Activated CD4-positive, alpha-beta memory T cell treated with anti-CD3 and anti-CD28 coated beads, Interleukin-2, amount 10 ng/mL, durations not matched to agents 7 days and 5 days (primary cell): Measurements from ENCODE around the gene GUK1. TPM values are rescaled to one million over a fixed set of nuclear protein-coding genes. Genes with fewer than 3 reads are reported as not detected.
A peak's percentile ranks its signal among the peaks of the same experiment; 100 is the strongest.
"Not testable (repeated sequence)": the region's sequence is repeated elsewhere in the genome, so short reads cannot be mapped to it uniquely, and the experiment has no call there.

Source experiments
- CTCF ChIA-PET: fragments of 350-600 bp; sonication (Branson Sonifier 250); formaldehyde crosslinking; loops from one replicate; lab custom pipeline; 2021; ENCODE audit warnings: antibody characterized with exemption, inconsistent platforms; lab: Charles Lee
- POLR2A ChIA-PET: fragments of 350-600 bp; sonication (Branson Sonifier 250); formaldehyde crosslinking; loops from one replicate; lab custom pipeline; 2021; ENCODE audit warnings: antibody characterized with exemption; lab: Charles Lee
- DNase-seq: peaks from one replicate; pipeline ENCODE4 v3.0.0-alpha.2; 2020
- H3K27ac Mint-ChIP-seq: one replicate; pipeline ENCODE4 v1.8.0; 2021; ENCODE audit warnings: mild to moderate bottlenecking, mixed read lengths
- H3K27me3 Mint-ChIP-seq: one replicate; pipeline ENCODE4 v1.8.0; 2021; ENCODE audit warnings: mixed read lengths
- H3K36me3 Mint-ChIP-seq: one replicate; pipeline ENCODE4 v1.8.0; 2021; ENCODE audit warnings: low read depth, mixed read lengths
- H3K4me1 Mint-ChIP-seq: one replicate; pipeline ENCODE4 v1.8.0; 2021; ENCODE audit warnings: mixed read lengths
- H3K4me3 Mint-ChIP-seq: one replicate; pipeline ENCODE4 v1.8.0; 2021; ENCODE audit warnings: mild to moderate bottlenecking, mixed read lengths
- H3K9me3 Mint-ChIP-seq: one replicate; pipeline ENCODE4 v1.8.0; 2021; ENCODE audit warnings: mixed read lengths
- total RNA-seq, 2 experiments: library from RNA; stranded (reverse); gene quantifications; one replicate each; pipeline ENCODE4 v1.2.3, GENCODE V29; 2021

The GUK1 gene
- total RNA-seq, 2 experiments from 2014 or later: 280 to 284 TPM

DNA sequence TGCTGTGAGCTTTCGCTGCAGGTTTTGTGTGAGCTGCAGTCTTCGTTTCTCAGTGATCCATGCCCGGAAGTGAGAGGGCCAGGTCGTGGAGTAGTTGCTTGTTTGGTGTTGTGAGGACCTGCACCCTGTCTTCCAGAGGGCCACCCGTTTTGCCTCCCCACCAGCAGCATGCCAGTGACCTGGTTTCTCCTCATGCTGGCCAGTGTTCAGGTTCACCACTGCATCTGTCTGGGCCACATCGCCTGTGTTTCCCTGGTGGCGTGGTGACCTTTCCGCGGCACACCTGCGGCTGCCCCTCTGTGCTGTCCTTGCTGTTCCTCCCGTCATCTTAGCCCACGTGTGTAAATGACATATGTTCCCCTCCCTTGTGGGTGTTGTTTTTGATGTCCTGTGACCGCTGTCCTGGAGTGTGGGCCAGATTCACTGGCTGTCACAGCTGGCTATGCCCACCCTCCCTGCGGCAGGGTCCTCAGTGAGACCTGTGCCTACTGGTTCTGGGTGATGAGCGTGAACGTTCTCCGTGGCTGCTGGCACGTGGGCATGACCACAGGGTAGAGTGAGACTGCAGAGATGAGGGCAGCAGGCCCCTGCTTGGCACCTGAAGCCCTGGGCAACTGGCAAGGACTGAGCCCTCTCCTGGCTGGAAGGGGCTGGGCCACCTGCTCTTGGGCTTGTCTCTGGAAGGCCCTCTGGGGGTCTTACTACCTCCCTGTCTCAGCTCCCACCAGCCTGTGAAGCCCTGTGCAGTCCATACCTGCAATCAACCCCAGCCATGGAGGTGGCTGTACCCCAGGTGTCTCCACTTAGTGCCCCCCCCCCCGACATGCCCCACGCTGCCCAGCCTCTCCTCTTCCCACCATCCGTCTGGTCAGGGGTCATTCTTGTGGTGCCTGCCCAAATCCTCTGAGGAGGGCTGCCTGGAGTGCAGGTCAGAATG, 32.8 kb downstream of the GUK1 start:
- DNase-seq: no peak
- Mint-ChIP-seq H3K36me3 (no peaks in the 10 kb centered on the region), H3K9me3 (no peaks in the 10 kb centered on the region), H3K4me1 (peaks cover 3% of the 10 kb centered on the region), H3K27ac (no peak overlapping the region), H3K27me3 (no peaks in the 10 kb centered on the region), H3K4me3 (no peak overlapping the region)
- ChIA-PET POLR2A (interaction anchor here (1.9 to 2.0 kb wide), 2 partner anchors 7 to 66 kb away, joined by 4 to 8 read pairs; partner anchors contain the start of gene IBA57), CTCF (no interaction called here)

DNA sequence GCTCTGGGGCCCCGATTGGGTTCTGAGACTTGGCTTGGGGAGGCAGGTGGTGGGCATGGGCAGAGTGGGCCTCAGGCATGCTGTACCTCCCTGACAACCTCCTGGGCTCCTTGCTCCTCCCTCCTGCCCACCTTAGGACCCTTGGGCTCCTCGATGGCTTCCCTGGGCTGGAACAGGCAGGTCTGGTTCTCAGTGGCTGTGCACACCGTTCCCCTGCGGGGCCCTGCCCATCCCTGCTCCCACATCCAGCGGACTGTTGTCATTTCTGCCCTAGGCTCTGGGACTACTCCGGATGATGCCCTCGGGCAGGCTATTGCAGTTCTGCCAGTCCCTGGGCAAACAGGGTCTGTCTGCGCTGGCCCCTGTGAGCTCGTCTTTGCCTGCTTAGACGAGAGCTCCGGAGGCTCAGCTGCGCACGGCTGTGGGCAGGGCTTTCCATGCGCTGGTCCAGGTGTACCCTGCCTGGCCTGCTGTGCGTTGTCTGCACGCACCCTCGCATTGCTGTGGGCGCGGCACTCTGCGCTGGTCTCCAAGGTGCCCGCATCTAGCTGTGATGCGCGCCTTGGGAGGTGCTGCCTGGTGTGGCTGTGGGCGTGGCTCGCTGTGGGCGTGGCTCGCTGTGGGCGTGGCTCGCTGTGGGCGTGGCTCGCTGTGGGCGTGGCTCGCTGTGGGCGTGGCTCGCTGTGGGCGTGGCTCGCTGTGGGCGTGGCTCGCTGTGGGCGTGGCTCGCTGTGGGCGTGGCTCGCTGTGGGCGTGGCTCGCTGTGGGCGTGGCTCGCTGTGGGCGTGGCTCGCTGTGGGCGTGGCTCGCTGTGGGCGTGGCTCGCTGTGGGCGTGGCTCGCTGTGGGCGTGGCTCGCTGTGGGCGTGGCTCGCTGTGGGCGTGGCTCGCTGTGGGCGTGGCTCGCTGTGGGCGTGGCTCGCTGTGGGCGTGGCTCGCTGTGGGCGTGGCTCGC, 33.7 kb downstream of the GUK1 start:
- DNase-seq: peak; percentile 48
- not testable (repeated sequence) for H3K4me1 Mint-ChIP-seq, H3K9me3 Mint-ChIP-seq, H3K27ac Mint-ChIP-seq, H3K4me3 Mint-ChIP-seq, H3K27me3 Mint-ChIP-seq, H3K36me3 Mint-ChIP-seq
- ChIA-PET CTCF (interaction anchor here (2.0 kb wide), 1 partner anchor 8 kb away, joined by 10 read pairs; the partner anchor contains the start of gene IBA57), POLR2A (interaction anchor here (1.9 kb wide), 1 partner anchor 8 kb away, joined by 8 read pairs; the partner anchor contains the start of gene IBA57)

DNA sequence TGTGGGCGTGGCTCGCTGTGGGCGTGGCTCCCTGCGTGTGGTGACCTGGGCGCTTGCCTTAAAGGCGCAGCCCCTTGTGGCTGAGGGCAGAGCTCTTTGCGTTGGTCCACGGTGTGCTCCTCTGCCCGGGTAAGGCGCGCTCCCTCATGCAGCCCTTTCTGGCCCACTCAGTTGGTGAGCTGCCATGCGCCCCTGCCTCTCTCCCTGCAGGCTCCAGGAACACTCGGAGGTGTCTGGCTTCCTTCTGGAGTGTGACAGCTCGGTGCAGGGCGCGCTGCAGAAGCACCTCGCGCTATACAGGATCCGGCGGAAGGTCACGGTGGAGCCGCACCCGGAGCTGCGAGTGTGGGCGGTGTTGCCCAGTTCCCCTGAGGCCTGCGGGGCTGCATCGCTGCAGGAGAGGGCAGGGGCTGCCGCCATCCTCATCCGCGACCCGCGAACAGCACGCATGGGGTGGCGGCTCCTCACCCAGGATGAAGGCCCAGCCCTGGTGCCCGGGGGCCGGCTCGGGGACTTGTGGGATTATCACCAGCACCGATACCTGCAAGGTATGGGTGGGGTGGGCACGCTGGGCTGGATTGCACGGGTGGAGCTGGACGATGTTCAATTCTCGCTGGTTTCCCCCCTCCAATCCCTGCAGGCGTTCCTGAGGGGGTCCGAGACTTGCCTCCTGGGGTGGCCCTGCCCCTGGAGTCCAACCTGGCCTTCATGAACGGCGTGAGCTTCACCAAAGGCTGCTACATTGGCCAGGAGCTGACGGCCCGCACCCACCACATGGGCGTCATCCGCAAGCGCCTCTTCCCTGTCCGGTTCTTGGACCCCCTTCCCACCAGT, 34.6 kb downstream of the GUK1 start:
- peak; percentile 45 for DNase-seq
- Mint-ChIP-seq H3K27ac (no peak overlapping the region), H3K27me3 (no peaks in the 10 kb centered on the region), H3K4me1 (peaks cover 2% of the 10 kb centered on the region), H3K4me3 (no peak overlapping the region), H3K36me3 (no peaks in the 10 kb centered on the region), H3K9me3 (no peaks in the 10 kb centered on the region)
- POLR2A ChIA-PET: interaction anchor here (0.6 to 1.9 kb wide), 2 partner anchors 9 to 283 kb away, joined by 3 to 8 read pairs; partner anchors contain the start of gene IBA57
- CTCF ChIA-PET: interaction anchor here (2.0 kb wide), 1 partner anchor 9 kb away, joined by 10 read pairs; the partner anchor contains the start of gene IBA57

DNA sequence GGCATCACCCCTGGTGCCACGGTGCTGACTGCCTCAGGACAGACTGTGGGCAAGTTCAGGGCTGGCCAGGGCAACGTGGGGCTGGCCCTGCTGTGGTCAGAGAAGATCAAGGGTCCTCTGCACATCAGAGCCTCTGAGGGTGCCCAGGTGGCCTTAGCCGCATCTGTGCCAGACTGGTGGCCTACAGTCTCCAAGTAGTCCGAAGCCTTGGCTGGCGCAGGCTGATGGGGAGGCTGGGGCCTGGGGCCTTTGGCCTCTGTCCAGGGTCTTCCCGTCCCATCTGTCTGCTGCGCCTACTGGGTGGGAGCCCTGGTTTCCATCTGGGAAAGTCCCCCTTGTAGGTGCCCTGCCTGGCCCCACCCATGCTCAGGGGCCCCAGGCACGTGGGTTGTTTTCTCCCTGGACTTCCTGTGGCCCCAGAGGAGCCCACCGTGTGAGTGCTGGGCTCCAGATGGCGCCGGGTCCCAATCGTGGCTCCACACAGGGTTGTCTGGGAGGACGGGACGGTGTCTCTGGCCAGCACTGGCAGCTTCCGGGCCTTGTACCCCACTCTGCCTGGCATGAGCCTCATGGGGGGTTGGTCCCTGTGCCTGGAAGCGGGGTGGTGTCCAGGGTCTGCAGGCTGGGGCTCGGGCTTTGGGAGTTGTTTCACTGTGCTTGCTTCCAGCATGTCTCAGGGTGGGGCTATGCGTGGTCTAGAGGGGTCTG, 35.4 kb downstream of the GUK1 start:
- ChIA-PET CTCF (interaction anchor here (0.5 to 2.0 kb wide), 3 partner anchors 10 to 38 kb away, joined by 3 to 10 read pairs (median 3); partner anchors contain the start of gene IBA57), POLR2A (interaction anchor here (1.9 kb wide), 1 partner anchor 10 kb away, joined by 8 read pairs; the partner anchor contains the start of gene IBA57)
- no peak for DNase-seq
- no peaks in the 10 kb centered on the region for H3K36me3 Mint-ChIP-seq
- no peaks in the 10 kb centered on the region for H3K9me3 Mint-ChIP-seq
- H3K27me3 Mint-ChIP-seq: no peaks in the 10 kb centered on the region
- peaks cover 4% of the 10 kb centered on the region for H3K4me1 Mint-ChIP-seq
- H3K27ac Mint-ChIP-seq: no peak overlapping the region
- H3K4me3 Mint-ChIP-seq: no peak overlapping the region

DNA sequence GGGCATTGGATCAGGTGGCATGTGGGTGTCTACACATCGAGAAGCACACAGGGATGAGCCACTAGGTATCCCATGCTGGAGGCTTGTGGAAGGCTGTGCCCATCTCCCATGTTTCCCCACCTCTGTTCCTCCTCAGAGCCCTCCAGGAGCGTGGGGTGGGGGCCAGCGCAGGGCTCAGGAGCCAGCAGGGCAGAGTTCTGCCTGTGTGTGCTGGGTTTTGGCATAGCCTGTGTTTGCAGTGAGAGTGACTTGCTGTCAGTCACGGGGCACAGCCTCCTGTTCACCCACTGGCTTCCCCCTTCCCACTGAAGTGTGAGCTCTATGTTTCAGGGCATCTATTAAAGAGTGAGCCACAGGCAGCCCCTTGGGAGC, 35.9 kb downstream of the GUK1 start:
- no peaks in the 10 kb centered on the region for H3K36me3 Mint-ChIP-seq
- POLR2A ChIA-PET: interaction anchor here (1.1 kb wide), 1 partner anchor 11 kb away, joined by 3 read pairs; the partner anchor contains the start of gene IBA57
- no peak overlapping the region for H3K4me3 Mint-ChIP-seq
- no peak for DNase-seq
- no peaks in the 10 kb centered on the region for H3K9me3 Mint-ChIP-seq
- no peak overlapping the region for H3K27ac Mint-ChIP-seq
- H3K4me1 Mint-ChIP-seq: peaks cover 4% of the 10 kb centered on the region
- CTCF ChIA-PET: interaction anchor here (0.5 to 1.5 kb wide), 4 partner anchors 9 to 38 kb away, joined by 3 to 8 read pairs (median 4); partner anchors contain the start of gene IBA57
- no peaks in the 10 kb centered on the region for H3K27me3 Mint-ChIP-seq

DNA sequence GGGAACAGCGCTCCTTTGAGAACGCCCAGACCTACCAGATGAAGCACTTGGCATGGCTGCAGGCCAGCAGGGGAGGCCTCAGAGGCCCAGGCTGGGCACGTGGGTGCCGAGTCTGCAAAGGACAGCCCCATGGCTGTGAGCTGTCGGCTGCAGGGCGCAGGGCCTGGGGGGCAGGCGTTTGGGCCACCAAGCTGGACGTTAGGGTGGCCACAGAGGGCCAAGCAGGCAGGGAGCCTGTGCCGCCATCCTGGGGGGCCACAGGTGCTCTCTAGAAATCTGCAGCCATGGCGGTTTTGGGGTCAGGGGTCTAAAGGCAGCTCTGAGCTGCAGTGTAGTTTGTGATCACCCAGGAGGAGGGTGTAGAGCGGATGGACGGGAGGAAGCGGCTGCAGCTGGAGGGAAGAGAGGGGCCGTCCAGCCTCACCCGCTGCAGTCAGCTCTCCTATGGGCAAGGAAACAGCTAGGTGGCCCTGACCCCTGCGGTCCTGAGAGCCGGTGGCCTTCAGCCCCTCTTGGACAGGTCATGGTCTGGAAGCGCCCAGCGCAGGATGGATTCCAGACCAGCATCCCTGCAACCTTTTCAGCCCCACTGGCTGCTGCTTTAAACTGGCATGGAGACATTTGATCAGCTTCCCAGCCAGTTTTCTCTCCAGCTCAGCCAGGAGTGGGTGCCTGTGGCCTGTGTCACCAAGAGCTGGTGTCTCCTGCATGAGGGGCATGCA, 36.5 kb downstream of the GUK1 start:
- Mint-ChIP-seq H3K27me3 (no peaks in the 10 kb centered on the region), H3K4me3 (no peak overlapping the region), H3K27ac (no peak overlapping the region), H3K9me3 (no peaks in the 10 kb centered on the region), H3K4me1 (peaks cover 4% of the 10 kb centered on the region), H3K36me3 (no peaks in the 10 kb centered on the region)
- no peak for DNase-seq
- POLR2A ChIA-PET: interaction anchor here (1.1 kb wide), 1 partner anchor 11 kb away, joined by 3 read pairs; the partner anchor contains the start of gene IBA57
- CTCF ChIA-PET: interaction anchor here (1.0 to 1.5 kb wide), 3 partner anchors 10 to 11 kb away, joined by 3 to 8 read pairs (median 4); partner anchors contain the start of gene IBA57

DNA sequence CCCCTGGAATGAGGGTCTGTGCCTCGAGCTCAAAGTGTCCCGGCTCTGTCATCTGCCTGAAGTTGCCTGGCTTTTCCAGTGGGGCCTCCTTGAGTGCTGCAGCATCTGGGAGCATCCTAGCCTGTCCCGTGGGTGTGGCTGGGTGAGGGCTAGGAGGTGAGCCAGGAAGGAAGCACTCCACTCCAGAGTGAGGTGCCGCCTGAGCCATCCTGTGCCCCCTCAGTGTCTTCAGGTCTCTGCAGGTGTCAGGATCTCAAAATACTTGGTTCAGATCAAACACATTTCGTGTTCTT, 37.0 kb downstream of the GUK1 start:
- no peak for DNase-seq
- Mint-ChIP-seq H3K4me3 (no peak overlapping the region), H3K9me3 (no peaks in the 10 kb centered on the region), H3K27ac (no peak overlapping the region), H3K27me3 (no peaks in the 10 kb centered on the region), H3K36me3 (no peaks in the 10 kb centered on the region), H3K4me1 (peaks cover 4% of the 10 kb centered on the region)
- ChIA-PET POLR2A (interaction anchor here (1.1 kb wide), 1 partner anchor 12 kb away, joined by 3 read pairs; the partner anchor contains the start of gene IBA57), CTCF (interaction anchor here (0.7 to 1.5 kb wide), 3 partner anchors 10 to 218 kb away, joined by 4 to 8 read pairs (median 5); partner anchors contain the start of gene IBA57)

DNA sequence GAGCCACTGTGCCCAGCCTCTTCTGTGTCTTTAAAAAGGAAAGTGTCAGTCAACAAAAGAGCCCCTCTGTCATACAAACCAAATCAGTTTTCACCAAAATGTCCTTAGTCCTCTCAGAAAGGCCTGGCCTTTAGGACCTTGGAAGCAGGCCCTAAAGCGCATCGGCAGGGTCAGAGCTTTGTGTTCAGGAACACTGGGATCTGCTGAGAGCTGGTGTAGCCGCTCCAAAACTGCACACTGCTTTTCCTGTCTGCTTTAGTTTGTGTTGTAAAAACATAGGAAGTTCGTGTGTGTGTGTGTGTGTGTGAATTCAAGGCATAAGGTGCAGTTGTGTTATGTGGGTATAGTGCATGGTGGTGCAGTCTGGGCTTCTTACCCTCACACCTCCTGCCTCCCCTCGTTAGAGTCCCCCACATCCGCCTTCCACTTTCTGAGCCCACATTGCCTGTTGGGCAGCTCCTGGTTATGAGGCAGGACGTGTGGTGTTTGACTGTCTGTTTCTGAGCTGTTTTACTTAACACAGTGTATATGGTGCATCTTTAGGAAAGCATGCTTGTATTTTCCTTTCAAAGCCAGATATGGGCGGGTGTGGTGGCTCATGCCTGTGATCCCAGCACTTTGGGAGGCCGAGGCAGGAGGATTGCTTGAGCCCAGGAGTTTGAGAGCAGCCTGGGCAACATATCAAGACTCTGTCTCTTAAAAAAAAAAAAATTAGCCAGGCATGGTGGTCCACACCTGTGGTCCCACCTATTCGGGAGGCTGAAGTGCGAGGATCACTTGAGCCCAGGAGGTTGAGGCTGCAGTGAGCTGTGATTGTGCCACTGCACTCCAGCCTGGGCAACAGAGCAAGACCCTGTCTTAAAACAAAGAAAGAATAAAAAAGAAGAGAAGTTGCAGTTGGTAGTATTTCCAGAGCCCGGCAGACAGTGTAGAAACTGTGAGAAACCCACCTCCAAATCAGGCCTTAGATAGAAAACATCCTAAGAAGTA, 37.9 kb downstream of the GUK1 start:
- no peak for DNase-seq
- H3K4me3 Mint-ChIP-seq: no peak overlapping the region
- no peaks in the 10 kb centered on the region for H3K27me3 Mint-ChIP-seq
- H3K36me3 Mint-ChIP-seq: no peaks in the 10 kb centered on the region
- peaks cover 2% of the 10 kb centered on the region for H3K4me1 Mint-ChIP-seq
- CTCF ChIA-PET: interaction anchor here (0.7 to 1.9 kb wide), 2 partner anchors 13 to 219 kb away, joined by 4 to 5 read pairs; no protein-coding TSS in a partner anchor
- no peak overlapping the region for H3K27ac Mint-ChIP-seq
- POLR2A ChIA-PET: no interaction called here
- H3K9me3 Mint-ChIP-seq: no peaks in the 10 kb centered on the region

DNA sequence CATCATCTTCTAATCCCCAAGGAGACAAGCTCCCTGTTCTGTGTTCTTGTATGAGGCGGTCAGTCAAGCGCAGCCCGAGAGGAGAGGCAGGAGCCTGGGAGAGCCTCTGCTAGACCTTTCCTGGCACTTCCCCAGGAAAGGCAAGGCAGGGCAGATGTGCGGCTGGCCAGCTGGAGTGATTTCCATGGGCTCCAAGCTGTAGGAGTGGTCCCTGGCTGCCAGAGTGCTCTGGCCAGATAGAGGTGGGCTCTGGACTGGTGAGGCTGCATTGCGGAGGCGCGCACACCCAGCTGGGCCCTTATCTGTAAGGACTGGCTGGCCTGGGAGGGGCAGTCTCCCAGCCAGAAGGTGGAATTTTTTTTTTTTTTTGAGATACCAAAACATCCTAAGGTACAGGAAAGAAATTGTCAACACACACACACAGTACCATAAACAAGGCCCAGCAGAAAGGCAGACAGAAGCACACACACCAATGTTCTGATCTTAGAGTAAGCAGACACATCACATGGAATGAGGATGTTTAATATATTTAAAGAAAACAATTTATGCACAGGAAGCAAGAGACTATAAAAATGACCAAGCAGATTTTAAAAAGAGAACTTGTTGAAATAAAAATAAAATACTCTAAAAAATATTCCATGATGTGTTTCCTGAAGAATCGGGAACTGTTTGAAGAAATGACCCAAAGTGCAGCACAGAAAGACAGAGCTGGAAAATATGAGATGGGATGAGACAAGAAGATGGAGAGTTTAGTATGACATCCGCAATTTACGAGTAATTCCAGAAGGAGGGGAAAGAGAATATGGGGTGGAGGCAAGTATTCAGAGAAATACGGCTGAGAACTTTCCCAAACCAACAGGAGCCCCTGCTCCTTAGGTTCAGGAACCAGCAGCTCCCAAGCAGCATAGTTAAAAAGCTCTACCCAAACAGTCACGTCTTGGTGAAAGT, 38.9 kb downstream of the GUK1 start:
- ChIA-PET CTCF (interaction anchor here (0.6 to 1.9 kb wide), 4 partner anchors 12 to 1811 kb away, joined by 3 to 4 read pairs (median 3); no protein-coding TSS in a partner anchor), POLR2A (interaction anchor here (1.1 kb wide), 1 partner anchor 13 kb away, joined by 4 read pairs; the partner anchor contains the start of gene IBA57)
- Mint-ChIP-seq H3K4me1 (peaks cover 2% of the 10 kb centered on the region), H3K27me3 (no peaks in the 10 kb centered on the region), H3K4me3 (no peak overlapping the region), H3K9me3 (no peaks in the 10 kb centered on the region), H3K36me3 (no peaks in the 10 kb centered on the region), H3K27ac (no peak overlapping the region)
- no peak for DNase-seq
